Measurements from ENCODE around the gene ZSWIM3.

DNA sequence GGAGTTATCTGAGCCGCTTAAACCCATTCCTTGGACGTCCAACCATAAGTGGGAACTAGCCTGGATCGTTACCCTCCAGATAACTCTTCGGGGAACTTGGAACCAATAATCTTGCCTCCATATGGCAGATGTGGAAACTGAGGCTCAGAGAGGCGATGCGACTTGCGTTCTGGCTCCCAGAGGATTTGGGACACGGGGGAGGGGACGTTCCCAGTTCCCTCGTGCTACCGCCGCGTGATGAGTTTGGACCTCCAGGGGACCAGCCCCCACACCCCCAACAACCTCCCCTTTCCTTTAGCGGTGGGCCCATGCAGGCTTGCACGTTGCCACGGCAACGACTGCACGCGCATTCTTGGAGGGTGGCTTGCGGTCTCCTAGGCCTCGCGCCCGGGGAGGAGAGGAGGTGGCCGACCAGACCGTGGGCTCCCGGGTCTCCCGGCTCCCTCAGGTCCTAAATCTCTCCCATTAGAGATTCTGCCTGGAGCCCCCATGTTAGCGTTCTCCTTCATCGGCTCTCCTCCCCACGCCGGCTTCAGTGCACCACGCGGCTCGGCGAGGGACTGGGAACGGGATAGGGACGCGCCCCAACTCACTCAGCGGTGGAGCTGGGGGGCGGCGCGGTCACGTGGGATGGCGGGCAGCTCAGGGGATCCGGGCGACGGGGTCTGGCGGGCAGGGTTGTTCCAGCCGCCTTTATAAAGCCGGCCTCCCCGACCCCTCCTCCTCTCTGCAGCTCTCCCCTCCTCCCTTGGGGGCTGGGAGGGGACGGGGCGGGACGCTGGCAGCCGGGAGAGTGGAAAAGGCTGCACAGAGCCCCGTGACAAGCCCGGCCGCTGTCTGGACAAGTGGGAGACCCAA lies 54.3 kb downstream of the ZSWIM3 start, which contains the start of gene PLTP:
- TF ChIP-seq, protein P1, sequence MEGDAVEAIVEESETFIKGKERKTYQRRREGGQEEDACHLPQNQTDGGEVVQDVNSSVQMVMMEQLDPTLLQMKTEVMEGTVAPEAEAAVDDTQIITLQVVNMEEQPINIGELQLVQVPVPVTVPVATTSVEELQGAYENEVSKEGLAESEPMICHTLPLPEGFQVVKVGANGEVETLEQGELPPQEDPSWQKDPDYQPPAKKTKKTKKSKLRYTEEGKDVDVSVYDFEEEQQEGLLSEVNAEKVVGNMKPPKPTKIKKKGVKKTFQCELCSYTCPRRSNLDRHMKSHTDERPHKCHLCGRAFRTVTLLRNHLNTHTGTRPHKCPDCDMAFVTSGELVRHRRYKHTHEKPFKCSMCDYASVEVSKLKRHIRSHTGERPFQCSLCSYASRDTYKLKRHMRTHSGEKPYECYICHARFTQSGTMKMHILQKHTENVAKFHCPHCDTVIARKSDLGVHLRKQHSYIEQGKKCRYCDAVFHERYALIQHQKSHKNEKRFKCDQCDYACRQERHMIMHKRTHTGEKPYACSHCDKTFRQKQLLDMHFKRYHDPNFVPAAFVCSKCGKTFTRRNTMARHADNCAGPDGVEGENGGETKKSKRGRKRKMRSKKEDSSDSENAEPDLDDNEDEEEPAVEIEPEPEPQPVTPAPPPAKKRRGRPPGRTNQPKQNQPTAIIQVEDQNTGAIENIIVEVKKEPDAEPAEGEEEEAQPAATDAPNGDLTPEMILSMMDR (IDR thresholded peaks at IDR 0.05; ENCODE audit: low read depth, low read length, poor library complexity, severe bottlenecking): no peak
- no peak for TF ChIP-seq EZH2phosphoT487 (IDR thresholded peaks at IDR 0.05; ENCODE audit: borderline replicate concordance, low read length)

All from DOHH2 (cell line).